Pulmonary artery endothelial cell (primary cell): ENCODE measurements around the gene FBXW8. TPM values are rescaled to one million over a fixed set of nuclear protein-coding genes. Genes with fewer than 3 reads are reported as not detected.

Experiments
- DNase-seq: peaks from one replicate; pipeline ENCODE4 v3.0.0-alpha.2; 2011; ENCODE audit warnings: low read depth, low spot score
- total RNA-seq: library from RNA; depleted of rRNA; stranded (reverse); fragments of >200 nt; gene quantifications from 2 replicates; pipeline ENCODE4 v1.2.3, GENCODE V29; 2014

The FBXW8 gene
- total RNA-seq, 1 donor from 2014 or later, result 9.2 TPM

DNA sequence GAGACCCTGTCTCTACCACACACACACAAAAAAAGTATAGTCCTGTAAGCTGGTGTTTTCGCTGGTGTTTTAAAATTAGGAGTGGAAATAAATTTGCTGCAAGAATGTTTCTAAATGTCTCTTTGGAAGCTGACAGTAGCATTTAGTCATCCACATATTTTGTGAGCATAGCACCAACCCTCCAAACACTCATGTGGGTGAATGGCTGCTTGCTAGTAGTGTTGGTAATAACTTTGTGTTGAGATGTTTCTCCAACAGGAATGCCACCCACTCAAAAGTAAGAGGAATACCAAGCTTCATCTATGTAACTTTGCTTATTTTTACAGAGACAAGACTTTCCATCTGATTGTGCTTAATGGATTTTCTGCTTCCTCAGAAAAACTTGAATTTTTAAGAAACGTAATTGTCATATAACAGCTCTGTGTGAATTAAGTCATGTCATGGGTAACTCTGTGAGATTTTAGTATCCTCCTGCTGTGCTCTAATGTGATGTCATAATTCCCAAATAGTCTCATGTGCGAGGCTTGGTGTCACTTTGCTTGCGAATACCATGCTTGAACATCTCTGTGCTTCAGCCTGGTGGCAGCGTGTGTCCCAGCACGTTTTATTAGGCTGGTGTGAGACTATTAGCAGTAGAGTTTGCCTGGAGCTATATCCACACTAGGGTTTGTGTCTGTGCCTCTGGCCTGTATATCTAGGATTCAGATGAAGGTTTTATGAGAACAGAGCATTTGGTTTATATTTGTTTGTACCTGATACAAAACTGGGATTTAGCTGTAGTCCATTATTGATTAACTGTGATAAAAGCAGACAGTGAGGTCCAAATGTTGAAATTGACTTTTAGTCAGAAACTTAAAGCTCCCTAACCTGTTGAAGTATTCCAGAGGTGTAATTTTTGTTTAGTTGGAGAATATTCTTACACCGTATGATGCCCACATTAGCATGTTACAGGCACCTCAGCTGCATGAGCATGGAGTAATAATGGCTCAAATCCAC lies 80.5 kb downstream of the FBXW8 start:
- DNase-seq, result no peak

DNA sequence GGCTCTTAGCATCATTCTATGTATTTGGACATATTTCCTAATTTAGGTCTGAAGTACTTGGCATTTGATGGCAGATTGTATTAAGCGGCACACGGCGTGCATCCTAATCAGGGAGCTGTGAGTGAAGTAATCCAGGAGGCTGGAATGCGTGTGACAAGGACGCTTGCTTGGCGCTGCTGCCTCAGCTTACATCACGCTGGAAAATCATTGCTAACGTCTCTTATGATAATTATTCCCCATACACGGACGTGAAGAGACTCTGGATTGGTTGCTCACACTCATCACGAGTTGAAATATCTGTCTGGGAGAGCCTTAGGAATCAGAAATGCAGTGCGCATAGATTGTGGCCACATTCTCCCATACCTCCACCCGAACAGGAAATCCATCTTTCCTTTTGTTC lies 85.3 kb downstream of the FBXW8 start:
- DNase-seq, result no peak

DNA sequence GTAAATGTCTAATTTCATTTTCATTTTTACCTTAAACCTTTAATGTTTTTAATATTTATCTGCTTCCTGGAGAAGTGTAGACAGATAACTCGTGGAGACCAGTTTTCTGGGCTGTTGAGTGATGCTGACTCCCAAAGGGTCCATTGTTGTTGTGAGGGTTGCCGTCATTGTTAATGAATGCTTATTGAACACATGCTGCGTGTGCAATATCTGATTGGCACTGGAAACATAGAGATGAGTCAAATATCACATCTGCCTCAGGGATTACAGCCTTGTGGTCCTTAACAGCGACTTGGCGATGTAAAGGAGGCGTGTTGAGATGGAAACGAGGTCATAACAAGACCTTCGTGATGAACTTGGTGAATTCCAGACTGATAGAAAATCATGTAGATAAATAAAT lies 85.9 kb downstream of the FBXW8 start:
- DNase-seq, result no peak

DNA sequence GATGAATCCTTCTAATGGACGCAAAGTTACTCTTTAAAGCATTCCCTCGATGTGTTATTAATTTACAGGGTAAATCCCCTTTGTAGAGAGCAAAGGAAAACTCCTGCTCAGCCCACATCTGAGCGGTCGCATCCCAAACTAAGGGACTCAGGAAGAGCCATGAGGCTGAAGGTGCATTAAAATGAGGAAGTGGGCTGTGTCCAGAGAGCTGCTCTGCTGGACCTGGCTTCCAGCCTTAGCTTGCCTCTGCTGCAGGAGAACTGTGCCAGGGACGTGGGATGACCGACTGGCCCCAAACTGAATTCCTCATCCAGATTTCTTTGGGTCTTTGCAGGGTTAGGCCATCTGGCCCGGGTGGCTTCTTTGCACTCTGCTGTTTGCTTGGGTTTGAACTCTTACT lies 88.3 kb downstream of the FBXW8 start:
- DNase-seq, result no peak

DNA sequence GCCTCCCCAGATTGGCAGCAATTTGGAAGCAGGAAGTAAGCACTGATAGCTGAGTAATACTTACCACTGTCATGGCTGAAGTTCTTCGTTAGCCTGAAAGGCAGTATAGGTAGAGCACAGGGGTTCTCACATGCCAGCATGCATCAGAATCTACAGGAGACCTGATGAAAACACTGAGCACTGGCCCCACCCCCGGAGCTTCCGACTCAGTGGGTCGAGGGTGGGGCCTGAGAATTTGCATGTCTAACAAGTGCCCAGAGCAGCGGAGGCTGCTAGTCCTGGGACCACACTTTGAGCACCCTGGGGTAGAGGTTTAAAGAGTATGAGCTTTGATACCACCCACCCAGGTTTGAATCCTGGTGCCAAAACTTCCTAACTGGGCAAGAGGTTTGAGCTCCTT lies 89.6 kb downstream of the FBXW8 start:
- DNase-seq, result no peak

DNA sequence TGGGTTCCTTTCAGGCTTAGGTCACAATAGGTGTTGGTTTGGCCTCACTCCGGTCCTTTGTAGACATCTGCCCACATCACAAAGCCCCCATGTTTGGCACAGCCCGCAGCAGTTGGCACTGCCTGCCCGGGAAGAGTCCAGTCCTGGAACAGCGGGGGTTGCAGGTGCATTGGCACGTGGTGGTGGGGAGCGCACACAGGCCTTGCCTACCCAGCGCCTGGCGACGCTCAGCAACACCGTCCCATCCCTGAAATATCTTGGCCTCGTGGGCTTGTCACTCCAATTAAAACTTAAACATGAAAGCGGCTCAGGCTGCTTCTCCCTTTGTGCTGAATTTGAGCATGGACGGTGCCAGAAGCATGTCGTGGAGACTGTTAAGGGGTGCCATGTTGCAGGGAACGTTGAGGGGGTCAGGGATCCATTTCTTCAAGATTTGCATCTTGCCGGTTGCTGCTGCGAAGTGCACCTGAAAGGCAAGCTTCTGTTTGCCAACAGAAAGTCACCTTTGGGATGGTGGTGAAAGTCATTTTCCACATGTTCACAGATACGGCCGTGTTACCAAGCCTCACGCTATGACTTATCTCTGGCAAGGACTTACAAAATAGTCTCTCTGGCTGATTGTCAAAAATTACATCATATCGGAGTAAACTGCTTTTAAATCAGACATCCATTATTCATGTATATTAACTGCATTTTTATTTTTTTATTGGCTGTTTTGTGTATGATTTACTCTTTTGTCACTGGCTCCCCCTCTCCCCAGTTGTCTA lies 91.5 kb downstream of the FBXW8 start:
- no peak for DNase-seq

DNA sequence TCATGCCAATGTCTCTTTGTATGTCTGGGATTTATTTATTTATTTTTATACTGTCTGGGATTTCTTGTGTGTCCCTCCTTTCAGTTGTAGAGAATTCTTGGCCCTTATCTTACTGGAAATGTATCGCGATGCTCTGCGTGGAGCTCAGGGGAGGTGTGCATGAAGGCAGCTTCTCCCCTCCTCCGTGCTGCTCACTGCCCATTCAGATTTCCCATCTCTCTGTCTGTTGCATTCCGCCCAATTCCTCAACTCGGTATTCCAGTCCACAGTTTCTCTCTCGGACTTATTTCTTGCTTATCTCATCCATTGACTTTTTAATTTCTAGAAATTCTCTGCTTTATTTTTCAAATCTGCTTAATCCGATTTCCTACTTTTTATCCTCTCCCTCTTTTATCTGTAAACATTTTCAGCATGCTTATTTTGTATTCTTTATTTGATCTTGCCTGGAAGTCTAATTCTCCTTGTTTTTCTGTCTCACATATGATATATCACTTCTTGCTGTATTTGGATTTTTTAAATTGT lies 93.2 kb downstream of the FBXW8 start:
- no peak for DNase-seq

DNA sequence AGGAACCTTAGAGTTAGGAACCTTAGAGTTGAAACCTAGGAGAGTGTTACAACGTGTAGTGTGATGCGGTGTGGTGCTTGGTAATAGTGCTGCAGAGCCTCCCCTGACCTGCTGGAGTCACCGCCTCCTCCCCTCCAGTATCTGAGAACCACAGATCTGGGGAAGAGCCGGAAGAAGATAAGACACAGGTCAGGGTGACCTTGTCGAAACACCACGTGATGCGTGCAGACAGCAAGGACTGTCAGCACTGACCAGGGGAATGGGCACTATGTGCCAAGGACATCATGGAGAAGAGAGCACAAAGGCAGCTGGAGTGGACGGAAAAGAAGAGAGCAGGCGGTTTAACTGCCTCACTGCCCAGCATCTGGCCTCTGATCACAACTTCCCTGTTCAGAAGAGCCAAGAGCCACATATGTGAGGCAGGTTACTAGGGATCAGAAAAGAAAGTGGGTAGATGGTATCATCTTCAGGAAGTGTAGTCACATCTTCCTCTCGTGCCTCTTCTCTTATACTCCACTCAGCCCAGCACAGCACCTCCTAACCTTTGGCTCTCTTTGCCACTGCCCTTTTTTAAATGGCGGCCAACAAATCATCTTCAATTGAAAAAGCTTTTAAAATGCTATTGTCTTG lies 94.8 kb downstream of the FBXW8 start:
- no peak for DNase-seq

DNA sequence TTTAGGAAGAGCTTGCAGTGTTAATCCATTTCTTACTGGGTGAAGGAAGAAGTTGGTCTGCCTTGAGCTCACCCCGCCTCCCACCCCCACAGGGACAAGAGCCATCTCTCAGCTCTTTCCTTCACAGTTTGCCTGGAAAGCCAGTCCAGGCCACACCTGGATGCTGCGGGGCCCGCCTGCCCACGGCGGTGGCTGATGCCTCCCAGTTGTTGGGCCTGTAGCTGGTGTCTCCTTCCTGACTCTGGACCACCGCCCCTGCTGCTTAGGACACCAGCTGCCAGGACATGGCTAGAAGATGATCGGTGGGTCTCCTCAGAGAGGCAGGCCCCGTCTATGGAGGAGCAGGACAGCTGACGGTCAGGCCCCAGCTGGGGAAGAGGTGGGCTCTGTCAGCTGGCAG lies 95.6 kb downstream of the FBXW8 start:
- no peak for DNase-seq

DNA sequence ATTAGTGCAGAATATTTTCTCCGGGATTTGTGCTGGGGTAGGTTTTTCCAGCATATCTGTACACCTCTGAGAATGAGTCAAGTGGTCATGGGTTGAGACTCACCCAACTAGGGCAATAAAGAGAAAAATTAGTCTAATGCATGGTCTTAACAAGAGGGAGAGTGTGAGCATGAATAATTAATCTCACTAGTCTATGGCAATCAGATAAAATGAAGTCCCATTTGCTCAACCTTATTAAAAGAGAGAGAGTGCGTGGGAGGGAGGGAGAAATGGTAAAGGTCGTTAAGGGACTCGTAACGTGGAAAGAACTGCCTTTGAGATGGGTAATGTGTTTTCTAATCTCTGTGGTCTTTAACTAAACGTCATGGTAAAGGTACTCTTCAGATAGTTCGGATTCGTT lies 96.8 kb downstream of the FBXW8 start:
- DNase-seq, result no peak

DNA sequence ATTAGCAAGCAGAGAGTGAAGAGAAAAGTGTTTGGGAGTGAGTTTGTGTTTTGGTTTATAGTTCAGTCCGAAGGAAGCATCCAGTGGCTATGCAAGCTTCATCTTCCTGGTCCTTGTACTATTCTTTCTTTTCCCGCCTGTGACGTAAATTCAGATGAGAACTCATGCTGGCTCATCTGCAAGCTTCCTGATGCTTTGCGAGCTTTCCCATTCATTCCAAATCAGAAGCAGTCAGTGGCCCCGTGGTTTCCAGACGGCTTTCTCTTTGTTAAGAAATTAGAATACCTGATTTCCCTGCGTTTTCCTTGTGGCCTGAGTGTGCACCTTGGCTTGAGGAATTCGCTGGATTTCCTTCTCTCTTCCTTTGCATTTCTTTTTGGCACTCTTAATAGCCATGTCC lies 99.0 kb downstream of the FBXW8 start:
- DNase-seq, result no peak

DNA sequence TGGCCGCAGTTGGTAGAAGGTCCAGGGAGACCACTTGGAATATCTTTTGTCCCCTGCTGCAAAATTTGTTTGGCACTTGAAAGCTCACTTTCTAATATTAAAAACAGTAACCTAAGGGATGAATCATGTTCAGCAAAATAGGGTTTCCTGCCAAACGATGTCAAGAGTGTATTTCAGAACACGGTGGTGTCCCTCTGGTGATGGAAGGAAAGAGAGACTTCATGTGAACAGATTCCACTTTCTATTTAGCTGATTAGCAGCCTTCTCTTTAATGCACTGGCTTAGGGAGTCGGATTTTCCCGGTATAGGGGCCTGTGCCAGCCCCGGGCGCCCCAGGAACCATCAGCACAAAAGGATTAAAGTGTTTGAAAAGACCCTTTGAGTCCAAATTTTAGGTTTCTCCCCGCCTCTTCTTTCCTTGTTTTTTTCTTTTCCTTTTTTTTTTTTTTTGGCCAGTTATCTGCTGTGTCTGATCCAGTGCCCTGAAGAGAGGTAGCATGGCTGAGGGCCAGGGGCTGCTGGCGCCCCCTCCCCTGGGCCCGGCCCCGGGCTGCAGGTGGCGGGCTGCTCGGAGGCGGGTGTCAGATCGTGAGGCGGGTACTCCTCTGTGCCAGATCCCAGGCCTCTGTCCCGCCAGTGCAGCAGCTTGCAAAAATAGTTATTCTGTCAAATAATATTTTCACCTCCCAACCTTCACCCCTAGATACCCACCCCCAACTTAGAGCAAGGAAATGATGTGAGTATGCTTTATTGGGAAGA lies 100.1 kb downstream of the FBXW8 start:
- no peak for DNase-seq

DNA sequence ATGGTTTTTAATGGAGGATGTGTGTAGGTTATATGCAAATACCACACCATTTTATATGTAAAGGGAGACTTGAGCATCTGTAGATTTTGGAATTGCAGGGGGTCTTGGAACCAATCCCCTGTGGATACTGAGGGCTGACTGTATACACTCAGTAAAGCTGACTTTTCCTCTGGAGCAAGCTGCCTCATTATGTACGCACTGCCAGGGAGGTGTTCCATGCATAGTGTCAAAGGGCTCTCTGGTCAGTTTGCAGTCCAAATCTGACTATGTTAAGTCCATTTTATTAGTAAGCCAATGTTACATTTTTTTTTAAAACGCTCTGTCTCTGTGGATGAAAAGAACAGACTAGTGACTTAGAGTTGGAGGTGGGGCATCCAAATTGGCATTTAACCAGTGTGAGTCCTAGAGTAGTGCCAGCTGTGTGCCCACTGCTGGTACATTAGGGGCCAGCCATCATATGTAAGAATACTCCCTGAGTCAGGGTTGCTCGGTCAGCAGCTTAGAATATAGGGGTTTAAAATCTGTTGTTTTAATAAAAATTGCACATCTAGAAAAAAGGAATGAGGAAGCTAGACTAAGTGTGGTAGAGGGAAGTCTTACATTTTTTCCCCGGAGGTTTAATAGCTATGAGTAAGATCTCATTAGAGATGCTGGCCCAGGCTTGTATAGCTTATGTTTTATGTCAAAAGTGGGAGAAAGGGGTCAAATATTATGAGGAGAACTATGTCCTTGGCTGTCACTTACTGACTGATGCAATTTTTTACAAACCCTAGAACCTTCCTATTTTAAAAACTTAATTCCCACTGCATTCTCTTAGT lies 101.4 kb downstream of the FBXW8 start:
- no peak for DNase-seq

DNA sequence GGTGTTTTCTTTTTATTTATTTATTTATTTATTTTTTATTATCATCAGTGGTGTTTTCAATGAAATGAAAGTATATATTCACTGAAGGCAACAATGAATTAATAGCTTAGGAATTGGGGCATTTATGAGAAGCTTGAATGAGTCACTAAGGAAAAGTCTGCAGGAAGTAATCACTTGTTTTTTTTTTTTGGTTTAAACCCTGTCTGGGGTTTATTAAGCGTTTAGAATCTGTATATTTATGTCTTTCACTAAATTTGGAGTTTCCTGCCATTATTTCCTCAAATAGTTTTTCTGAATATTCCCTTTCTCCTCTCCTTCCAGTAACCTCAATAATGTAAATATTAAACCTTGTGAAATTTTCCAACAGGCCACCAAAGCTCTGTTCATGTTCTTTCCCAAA lies 103.0 kb downstream of the FBXW8 start:
- DNase-seq, result peak; percentile 58

DNA sequence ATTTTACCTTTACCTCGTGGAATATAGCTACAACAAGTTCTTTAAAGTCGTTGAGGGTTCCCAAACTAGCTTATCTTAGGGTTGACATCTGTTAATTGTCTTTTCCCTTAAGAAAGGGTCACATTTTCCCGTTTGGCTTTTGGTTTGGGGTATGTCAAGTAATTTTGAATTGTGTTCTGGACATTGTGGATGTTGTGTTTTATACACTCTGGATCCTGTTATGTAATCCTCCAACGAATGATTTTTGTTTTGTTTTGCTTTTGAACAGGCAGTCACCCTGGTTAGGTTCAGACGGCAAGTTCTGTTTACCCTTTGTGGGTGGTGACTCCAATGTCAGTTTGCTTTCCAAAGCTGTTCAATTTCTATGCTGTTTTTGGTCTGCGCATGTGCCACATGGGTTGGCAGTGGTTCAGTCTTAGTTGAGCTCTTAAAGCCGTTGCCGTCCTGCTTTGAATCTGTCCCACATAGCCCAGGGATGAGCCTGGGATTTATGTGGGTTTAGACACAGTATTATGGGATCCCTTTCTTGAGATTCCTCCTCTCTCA lies 103.7 kb downstream of the FBXW8 start:
- no peak for DNase-seq

DNA sequence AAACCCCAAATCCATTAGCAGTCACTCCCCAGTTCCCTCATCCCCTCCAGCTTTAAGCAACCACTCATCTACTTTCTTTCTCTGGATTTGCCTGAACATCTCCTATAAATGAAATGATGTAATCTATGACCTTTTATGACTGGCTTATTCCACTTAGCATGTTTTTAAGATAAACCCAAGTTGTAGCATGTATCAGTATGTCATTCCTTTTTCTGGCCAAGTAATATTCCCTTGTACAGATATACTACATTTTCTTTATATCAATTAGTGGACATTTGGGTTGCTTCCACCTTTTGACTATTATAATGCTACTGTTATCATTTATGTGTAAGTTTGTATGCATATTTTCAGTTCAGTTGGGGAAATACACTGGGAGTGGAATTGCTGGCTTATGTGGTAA lies 105.1 kb downstream of the FBXW8 start:
- no peak for DNase-seq

DNA sequence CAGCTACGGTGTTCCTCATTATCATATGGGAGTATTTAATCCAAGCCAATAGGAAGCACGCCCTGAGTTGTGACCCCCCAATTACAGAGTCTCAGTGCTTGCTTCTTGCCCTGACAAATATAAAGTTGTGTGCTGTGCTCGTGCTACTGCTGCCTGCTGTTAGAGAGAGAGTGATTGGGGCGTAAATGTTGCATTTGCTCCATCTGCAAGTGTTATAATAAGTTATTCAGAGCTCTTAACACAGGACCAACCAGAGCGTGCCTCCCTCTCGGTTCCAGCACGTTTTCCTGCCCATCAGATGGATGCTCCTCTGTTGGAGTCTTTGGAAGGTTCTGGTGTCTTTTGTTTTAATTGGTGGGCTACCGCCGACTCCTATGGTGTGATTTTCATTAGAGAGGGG lies 107.1 kb downstream of the FBXW8 start:
- no peak for DNase-seq

DNA sequence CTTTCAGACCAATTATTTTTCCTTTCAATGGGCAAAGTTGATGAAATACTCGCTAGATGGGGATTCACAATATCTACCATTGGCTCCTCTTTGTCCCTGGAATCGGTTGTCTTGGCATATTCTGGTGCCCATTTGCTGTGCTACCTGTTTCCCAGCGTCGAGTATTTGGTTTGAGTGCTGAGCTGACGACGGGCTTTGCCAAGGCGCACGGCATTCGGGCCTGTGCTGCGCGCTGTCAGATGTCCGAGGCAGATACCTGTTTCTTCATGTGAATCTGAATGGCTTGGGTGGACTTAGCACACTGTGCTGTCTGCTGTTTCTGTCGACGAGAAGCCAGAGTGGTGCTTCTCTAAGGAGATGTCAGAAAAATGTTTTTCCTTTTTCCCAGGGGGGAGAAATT lies 107.5 kb downstream of the FBXW8 start:
- DNase-seq, result no peak

DNA sequence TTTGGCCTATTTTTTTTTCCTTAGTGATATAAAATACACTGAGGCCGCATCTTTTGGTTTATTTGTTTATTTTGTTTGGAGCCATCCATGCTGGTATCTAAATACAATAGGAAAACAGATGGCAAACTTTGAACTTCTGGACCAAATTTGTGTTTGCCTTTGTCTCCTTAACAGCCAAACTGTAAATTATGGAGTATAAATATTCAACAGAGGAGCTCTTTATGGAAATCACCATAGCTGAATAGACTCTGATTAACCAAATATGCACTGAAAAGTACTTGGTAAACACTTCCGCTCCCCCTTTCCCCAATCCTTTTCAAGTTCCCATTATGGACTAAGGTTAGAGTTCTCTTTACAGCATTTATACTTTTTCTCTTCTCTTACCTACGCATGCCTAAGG lies 107.9 kb downstream of the FBXW8 start:
- DNase-seq, result no peak

DNA sequence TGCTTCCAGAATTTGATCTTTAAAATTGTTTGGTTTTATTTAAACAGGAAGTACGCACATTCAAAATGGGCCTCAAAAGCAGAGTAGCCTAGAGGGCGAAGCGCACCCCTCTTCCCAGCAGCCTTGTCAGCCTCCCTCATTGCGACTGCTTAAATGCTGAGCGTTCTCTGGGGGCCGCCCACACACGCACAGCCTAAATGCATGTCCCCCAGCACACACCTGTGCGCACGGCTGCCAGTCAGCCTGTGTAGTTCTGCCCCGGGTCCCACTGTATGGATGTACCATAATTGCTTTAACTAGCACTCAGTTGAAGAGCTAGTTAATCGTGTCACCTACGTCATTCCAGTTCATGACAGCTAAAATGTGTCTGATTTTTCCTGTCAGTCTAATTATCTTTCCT lies 109.1 kb downstream of the FBXW8 start:
- no peak for DNase-seq
